ENCODE data around the gene KRTAP10-2.
"Not testable (repeated sequence)": the region's sequence is repeated elsewhere in the genome, so short reads cannot be mapped to it uniquely, and the experiment has no call there.

- not testable (repeated sequence) for TF ChIP-seq CTCF (conservative IDR thresholded peaks at IDR 0.05); EZH2 (IDR thresholded peaks at IDR 0.05; ENCODE audit: low read depth)
These were observed 22.5 kb upstream of the KRTAP10-2 start, which contains the start of gene KRTAP10-4 for GRCh38 chr21:44573630-44574456.
